NCI-H460 (cell line): ENCODE results near the gene HIGD1B. TPM values are rescaled to one million over a fixed set of nuclear protein-coding genes. Genes with fewer than 3 reads are reported as not detected.

Experiments used
- DNase-seq: peaks from one replicate; pipeline ENCODE4 v3.0.0-alpha.2; 2016; ENCODE audit warnings: low read depth; ENCODE audit errors: extremely low read depth
- total RNA-seq: library from RNA; depleted of rRNA; stranded (reverse); fragments of >200 nt; shearing (Covaris generic); gene quantifications from 2 replicates; pipeline ENCODE4 v1.2.3, GENCODE V29; 2014

HIGD1B gene
- total RNA-seq, 1 experiment from 2014 or later: not detected

DNA sequence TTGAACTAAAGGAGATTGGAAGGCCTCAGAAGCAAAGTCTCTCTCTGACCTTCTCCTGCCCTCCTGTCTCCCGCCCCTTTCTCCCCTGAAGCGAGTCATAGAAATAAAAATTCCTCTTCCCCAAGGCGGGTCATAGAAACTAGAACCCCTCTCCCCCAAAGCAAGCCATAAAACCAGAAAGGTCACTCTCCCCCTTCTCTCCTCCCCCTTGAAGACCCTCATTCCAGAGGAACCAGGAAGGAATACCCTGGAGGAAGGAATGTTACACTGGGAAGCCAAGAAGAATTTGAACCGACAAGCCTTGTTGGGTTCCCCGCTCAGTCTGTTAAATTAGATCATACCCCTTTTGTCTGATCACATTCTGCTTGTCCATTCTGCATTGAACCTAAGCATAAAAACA is 14.9 kb upstream of the HIGD1B start:
- DNase-seq: no peak

- DNase-seq: no peak
Observed at GRCh38 chr17:44837196-44837595, 10.5 kb upstream of the HIGD1B start.

DNA sequence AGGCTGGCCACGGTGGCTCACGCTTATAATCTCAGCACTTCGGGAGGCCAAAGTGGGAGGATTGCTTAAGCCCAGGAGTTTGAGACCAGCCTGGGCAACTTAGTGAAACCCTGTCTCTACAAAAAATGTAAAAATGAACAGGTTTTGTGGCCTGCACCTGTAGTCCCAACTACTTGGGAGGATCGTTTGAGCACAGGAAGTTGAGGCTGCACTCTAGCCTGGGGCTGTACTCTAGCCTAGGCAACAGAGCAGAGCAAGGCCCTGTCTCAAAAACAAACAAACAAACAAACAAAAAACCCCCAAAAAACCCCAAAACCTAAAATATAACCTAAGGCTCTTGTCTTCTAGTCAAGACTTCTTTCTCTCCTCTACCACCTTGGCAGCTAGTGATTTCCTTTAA is 7.4 kb upstream of the HIGD1B start:
- DNase-seq: no peak

GRCh38 chr17:44840936-44841335 is 6.7 kb upstream of the HIGD1B start:
- DNase-seq: no peak

DNA sequence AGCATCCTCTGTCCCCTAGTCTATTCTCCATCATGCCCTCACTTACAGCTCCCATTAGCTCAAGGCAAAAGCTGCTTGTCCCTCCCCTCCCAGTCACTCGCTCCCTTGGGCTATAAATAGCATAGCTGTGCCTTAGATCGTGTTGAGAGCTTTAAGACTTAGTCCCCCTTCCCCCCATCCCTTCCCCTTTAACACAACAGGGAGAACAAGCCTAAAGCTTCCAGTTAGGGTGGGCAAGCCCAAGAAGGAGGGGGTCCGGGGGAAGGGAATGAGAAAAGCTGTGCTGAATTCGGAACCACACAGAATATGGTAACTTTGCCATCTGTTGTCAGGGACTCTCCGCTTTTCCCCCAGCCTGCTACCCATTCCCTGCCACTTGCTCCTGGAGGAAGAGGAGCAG is 4.9 kb upstream of the HIGD1B start:
- no peak for DNase-seq

DNA sequence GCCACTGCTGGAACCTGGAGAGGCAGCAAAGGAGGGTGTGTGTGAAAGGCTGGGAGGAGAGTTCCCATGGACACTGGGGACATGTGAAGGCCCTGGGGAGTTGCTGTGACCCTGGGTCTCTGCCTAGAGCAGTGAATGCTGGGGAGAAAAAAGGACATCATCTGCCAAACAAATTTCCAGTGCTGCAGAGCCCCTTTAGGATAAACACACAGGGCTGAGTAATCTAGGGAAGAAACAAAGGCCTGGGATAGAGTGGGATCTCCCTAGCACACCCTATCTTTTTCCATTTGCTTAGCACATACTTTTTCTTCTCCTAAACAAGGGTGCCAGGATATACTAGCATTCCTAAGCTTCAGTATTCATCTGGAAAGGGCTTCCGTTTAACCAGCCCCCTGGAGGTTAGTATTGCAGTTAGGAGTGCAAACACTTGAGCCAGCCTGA is 3.3 kb upstream of the HIGD1B start:
- DNase-seq: no peak

GRCh38 chr17:44846206-44846605 is 1.5 kb upstream of the HIGD1B start:
- DNase-seq: no peak

DNA sequence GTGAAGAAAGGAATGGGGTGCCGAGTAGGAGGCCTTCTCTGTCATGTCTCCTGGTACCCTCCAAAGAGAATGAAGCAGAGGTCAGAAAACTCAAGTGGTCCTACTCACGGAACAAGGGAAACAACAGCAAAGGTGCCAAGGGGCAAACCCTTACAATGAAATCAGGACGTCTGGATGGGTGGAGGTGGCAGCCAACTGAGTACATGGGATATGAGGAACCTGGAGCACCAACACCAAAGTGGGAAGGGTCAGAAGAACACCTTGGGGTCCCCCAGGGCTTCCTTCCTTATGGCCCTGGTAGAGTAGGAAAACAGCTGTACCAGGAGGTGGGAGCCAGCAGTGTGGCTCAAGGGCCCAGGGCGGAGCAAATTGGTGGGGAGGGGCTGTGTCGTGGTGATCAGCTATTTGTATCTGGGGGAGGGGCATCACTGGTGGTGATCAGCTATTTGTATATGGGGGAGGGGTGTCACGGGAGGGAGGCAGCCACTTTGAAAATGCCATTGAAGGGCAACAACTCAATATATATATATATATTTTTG is 643 bp downstream of the HIGD1B start:
- DNase-seq: no peak

DNA sequence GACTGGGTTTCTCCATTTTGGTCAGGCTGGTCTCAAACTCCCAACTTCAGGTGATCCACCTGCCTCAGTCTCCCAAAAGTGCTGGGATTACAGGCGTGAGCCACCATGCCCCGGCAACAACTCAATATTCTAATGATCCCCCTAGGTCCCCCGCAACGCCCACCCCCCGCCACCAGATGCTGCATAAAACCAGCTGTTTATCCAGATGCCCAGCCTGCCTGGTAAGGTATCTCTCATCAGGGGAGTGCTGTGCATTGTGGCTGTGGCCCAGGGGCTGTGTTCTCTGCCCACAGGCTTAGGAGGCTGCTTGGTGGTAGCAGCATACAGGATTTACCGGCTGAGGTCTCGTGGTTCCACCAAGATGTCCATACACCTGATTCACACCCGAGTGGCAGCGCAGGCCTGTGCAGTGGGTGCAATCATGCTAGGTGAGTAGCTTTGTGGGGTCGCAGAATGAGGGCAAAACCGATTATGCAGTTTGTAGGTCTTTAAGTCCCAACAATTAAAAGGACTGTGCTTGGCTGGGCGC is 1.3 kb downstream of the HIGD1B start:
- no peak for DNase-seq

DNA sequence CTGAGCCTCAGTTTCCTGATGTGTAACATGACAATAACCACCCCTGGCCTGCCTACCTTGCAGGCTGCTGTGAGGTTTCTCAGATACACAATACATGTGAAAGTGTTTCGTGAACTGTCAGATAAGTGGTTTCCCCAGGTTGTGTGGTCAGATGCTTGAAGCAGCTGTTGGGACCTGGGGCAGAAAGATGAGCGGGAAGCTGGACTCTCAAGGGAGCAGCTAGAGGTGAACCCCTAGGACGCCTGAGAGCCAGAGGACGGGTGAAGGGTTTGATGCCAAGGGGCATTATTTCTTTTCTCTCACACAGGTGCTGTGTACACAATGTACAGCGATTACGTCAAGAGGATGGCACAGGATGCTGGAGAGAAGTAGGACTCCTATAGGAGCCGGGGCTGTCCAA is 2.3 kb downstream of the HIGD1B start:
- no peak for DNase-seq

DNA sequence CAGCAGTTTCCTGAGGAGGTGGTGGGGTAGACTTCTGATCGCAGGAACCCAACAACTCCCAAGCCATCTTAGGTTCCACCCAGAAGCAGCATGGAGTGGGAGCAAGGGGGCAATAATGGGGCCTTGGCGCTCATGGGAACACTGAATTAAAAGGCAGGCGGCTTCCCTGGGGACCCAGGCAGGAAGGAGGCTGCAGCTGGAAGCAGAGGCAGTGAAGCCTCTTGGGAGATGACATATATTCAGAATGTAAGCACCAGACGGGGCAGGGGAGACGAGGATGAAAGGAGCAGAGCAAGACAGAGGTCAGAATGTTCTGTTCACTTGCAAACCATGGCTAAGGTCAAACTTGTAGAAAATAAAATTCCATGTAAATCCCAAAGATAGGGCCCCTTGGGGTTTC is 2.9 kb downstream of the HIGD1B start:
- DNase-seq: no peak

- DNase-seq: no peak
Observed at GRCh38 chr17:44854192-44854591, 6.5 kb downstream of the HIGD1B start.

DNA sequence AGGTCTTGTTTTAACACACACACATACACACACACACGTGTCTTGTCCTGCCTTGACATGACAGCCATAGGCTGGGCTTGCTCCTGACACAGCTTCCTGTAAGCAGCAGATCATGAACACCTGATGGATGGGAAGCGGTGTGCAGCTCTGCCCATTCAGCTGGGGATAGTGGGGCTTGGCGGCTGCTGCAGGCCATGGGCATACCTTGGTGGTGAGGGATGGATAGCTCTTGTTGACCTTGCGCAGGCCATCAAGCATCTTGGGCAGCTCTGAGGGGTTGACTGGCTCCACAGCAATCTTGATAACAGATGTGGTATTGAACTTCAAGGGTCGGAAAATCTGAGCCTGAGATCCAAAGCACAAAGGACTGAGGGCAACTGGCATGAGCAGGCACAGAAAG is 12.0 kb downstream of the HIGD1B start:
- DNase-seq: no peak

DNA sequence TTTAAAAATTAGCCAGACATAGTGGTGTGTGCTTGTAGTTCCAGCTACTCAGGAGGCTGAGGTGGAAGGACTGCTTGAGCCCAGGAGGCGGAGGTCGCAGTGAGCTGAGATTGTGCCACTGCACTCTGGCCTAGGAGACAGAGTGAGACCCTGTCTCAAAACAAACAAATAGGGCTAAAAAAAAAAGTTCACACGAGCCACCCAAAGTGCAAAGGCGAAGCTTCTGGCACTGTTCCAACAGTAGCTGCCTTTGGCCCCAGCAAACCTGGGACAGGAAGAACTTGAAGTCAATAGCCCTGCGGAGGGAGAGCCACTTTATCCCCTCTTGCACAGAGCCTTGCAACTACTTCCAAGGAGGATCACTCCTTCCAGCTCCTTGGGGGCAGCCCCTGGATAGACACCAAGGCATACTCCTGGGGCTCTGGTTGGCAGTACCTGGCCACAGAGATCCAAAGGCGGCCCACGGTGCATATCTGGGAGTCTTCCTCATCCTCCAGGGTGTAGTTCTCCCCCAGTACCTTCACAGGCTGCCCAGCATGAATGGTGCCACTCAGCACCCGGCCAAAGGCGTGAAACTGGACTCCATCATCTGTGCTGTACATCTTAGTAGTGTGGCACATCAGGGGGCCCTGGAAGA is 14.7 kb downstream of the HIGD1B start:
- DNase-seq: no peak

DNA sequence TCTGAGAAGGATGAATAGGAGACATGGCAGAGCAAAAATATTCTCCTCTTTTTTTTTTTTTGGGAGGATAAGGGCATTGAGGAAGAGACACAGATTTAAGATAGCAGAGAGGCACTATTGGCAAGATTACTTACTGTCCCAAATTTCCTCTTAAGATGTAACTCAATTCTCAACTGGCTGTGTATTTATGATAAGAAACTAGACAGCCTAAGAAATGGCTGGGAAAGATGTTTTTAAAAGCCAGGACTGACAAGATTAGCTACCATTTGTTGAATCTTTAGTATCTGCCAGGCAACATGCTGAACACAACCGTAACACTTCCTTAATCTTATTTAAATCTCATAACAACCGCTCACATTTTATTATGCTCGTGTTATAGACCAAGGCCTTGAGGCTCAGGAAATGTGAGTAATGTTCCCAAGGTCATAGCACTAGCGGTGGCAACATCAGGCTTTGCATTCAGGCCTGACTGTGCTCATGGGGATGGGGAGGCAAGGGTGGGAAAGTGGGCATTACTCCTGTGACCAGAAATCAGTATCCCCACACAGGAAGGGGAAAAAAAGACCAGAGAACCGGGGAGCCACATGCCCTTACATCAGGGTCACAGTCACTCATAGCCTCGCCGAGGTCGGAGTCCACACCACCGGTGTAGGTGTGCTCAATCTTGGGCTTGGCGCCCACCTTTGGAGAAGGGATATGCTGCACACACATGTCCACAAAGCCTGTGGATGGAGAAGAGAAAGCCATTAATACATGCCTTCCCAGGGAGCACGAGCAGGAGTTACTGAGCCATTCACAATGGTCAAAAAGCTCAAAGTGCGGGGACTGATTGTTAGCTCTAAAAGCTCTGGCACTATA is 15.6 kb downstream of the HIGD1B start:
- no peak for DNase-seq

- no peak for DNase-seq
Observed at GRCh38 chr17:44864831-44865230, 17.1 kb downstream of the HIGD1B start.

DNA sequence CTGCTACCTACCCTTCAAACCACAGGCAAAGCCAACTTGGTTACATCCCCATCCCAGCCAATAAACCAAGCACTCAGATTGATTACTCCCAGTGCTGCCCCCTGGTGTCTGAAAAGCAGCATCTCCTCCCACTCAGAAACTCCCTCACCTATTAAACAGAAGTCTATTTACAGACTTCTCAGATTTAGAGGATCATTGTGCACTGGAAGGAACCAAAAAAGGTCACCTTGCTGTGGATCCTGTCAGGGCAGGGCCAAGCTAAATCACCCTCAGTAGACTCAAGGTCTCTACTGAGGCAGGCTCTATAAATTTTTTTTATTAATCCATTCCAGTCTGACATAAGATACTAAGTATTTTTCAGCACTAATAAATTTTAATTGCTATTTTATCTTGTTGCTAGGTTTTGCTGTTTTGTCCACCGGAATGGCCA is 17.6 kb downstream of the HIGD1B start:
- DNase-seq: peak; percentile 69

- DNase-seq: no peak
Observed at GRCh38 chr17:44865931-44866330, 18.2 kb downstream of the HIGD1B start.

- DNase-seq: no peak
Observed at GRCh38 chr17:44867841-44868240, 20.2 kb downstream of the HIGD1B start.

DNA sequence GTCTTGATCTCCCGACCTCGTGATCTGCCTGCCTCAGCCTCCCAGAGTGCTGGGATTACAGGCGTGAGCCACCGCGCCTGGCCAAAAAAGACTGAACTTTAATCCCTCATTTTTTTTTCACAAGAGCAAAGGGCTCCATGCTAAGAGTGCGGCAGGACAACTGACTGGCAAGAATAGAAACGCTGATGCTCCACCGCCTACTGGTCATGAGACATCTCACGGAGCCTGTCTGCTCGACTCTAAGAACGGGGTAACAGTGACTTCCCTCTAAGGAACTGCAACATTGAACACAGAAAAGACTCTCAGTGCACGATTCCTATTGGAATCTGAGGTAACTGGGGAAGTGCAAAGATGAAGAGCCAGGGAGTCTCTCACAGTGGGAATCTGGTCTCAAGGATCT is 23.9 kb downstream of the HIGD1B start:
- DNase-seq: no peak

- no peak for DNase-seq
Observed at GRCh38 chr17:44872131-44872768, 24.6 kb downstream of the HIGD1B start.
